ENCODE data around the gene APBA2. TPM values are rescaled to one million over a fixed set of nuclear protein-coding genes. Genes with fewer than 3 reads are reported as not detected.

The APBA2 gene
- total RNA-seq, 1 experiment from 2014 or later, result 11.2 TPM

- TF ChIP-seq AFF4 (CRISPR knock-in tag; IDR thresholded peaks at IDR 0.05; ENCODE audit: borderline replicate concordance) (no peak), TP53 (CRISPR knock-in tag; IDR thresholded peaks at IDR 0.05) (no peak), TEAD4 (CRISPR knock-in tag; IDR thresholded peaks at IDR 0.05) (no peak), SMAD4 (CRISPR knock-in tag; IDR thresholded peaks at IDR 0.05) (no peak), ZNF532 (CRISPR knock-in tag; IDR thresholded peaks at IDR 0.05; ENCODE audit: borderline replicate concordance) (no peak), CREB1 (CRISPR knock-in tag; IDR thresholded peaks at IDR 0.05) (no peak), ZSCAN18 (CRISPR knock-in tag; IDR thresholded peaks at IDR 0.05) (no peak), ZNF219 (CRISPR knock-in tag; IDR thresholded peaks at IDR 0.05; ENCODE audit: borderline replicate concordance) (no peak)
Measured at GRCh38 chr15:29064731-29065130, 179.0 kb downstream of the APBA2 start (continued).

- DNase-seq (ENCODE audit: low spot score) (no peak), ATAC-seq (no peak)
- ChIA-PET POLR2A (interaction anchor here (0.7 kb wide), 1 partner anchor 29 kb away, joined by 3 read pairs; no protein-coding TSS in a partner anchor), CTCF (interaction anchor here (2.4 kb wide), 1 partner anchor 25 kb away, joined by 7 read pairs; no protein-coding TSS in a partner anchor)
- H3K36me3 Mint-ChIP-seq, result peaks cover 6% of the 10 kb centered on the region
- H3K27ac Mint-ChIP-seq, result no peak overlapping the region
- no peak overlapping the region for H3K4me3 Mint-ChIP-seq
- H3K4me1 Mint-ChIP-seq, result peaks cover 18% of the 10 kb centered on the region
- H3K27me3 Mint-ChIP-seq (ENCODE audit: low read depth), result no peaks in the 10 kb centered on the region
- peaks cover 12% of the 10 kb centered on the region for H3K9me3 Mint-ChIP-seq
- TF ChIP-seq ZNF532 (CRISPR knock-in tag; IDR thresholded peaks at IDR 0.05; ENCODE audit: borderline replicate concordance) (no peak), FOXP1 (CRISPR knock-in tag; IDR thresholded peaks at IDR 0.05; ENCODE audit: borderline replicate concordance) (no peak), ZNF416 (CRISPR knock-in tag; IDR thresholded peaks at IDR 0.05) (no peak), JUN (CRISPR knock-in tag; IDR thresholded peaks at IDR 0.05) (no peak), MYBL2 (CRISPR knock-in tag; IDR thresholded peaks at IDR 0.05) (no peak), FOXP4 (CRISPR knock-in tag; IDR thresholded peaks at IDR 0.05) (no peak), ARID4B (CRISPR knock-in tag; IDR thresholded peaks at IDR 0.05; ENCODE audit: borderline replicate concordance) (no peak), ATF1 (CRISPR knock-in tag; IDR thresholded peaks at IDR 0.05) (no peak)
Measured at GRCh38 chr15:29065571-29065970, 179.8 kb downstream of the APBA2 start.
